GM20000 (cell line): ENCODE data around the gene SCAPER.

ENCODE experiments used
- DNase-seq: peaks from one replicate; pipeline ENCODE4 v3.0.0; 2012; ENCODE audit warnings: low spot score
- CTCF ChIP-seq: IDR thresholded peaks from 2 replicates; pipeline ENCODE4 v1.5.1; 2012; ENCODE audit warnings: mild to moderate bottlenecking, control low read depth; ENCODE audit errors: extremely low read depth, missing control alignments

SCAPER gene

GRCh38 chr15:76328106-76328696, 576.9 kb downstream of the SCAPER start:
- TF ChIP-seq CTCF, result no peak
- DNase-seq, result no peak

GRCh38 chr15:76327191-76328105, 577.7 kb downstream of the SCAPER start:
- TF ChIP-seq CTCF, result no peak
- DNase-seq, result no peak

- TF ChIP-seq CTCF, result no peak
- no peak for DNase-seq
Measured at GRCh38 chr15:76325704-76326103, 579.4 kb downstream of the SCAPER start.

GRCh38 chr15:76324066-76324465, 581.1 kb downstream of the SCAPER start:
- DNase-seq, result no peak
- TF ChIP-seq CTCF, result no peak

- TF ChIP-seq CTCF, result no peak
Measured at GRCh38 chr15:76321602-76322001, 583.5 kb downstream of the SCAPER start.

GRCh38 chr15:76321171-76321570, 584.0 kb downstream of the SCAPER start:
- TF ChIP-seq CTCF, result no peak
- DNase-seq, result no peak

More at GRCh38 chr15:76321602-76322001, 583.5 kb downstream of the SCAPER start:
- DNase-seq, result no peak

GRCh38 chr15:76320012-76320411, 585.1 kb downstream of the SCAPER start:
- no peak for TF ChIP-seq CTCF
- no peak for DNase-seq
